ENCODE measurements around the gene LAX1.
"Not testable (repeated sequence)": the region's sequence is repeated elsewhere in the genome, so short reads cannot be mapped to it uniquely, and the experiment has no call there.

The LAX1 gene

GRCh38 chr1:203769505-203770343 lies 4.7 kb downstream of the LAX1 start:
- no peak for DNase-seq

- no peak for DNase-seq
These were observed 6.9 kb downstream of the LAX1 start for GRCh38 chr1:203771901-203772301.

- DNase-seq, result no peak
These were observed 7.9 kb downstream of the LAX1 start for GRCh38 chr1:203772836-203773235.

- DNase-seq, result no peak
These were observed 11.7 kb downstream of the LAX1 start for GRCh38 chr1:203776636-203777035.

GRCh38 chr1:203777596-203777995 lies 12.6 kb downstream of the LAX1 start:
- no peak for DNase-seq

GRCh38 chr1:203778146-203778545 lies 13.2 kb downstream of the LAX1 start:
- no peak for DNase-seq

- no peak for DNase-seq
These were observed 13.8 kb downstream of the LAX1 start for GRCh38 chr1:203778789-203779188.

- DNase-seq, result no peak
These were observed 17.0 kb downstream of the LAX1 start for GRCh38 chr1:203781962-203782361.

GRCh38 chr1:203789966-203790365 lies 25.0 kb downstream of the LAX1 start:
- no peak for DNase-seq

GRCh38 chr1:203791498-203791897 lies 26.5 kb downstream of the LAX1 start:
- DNase-seq, result no peak

GRCh38 chr1:203792486-203792885 lies 27.5 kb downstream of the LAX1 start:
- DNase-seq, result no peak

- not testable (repeated sequence) for DNase-seq
These were observed 28.6 kb downstream of the LAX1 start for GRCh38 chr1:203793561-203793960.

- DNase-seq, result no peak
These were observed 29.9 kb downstream of the LAX1 start for GRCh38 chr1:203794764-203795440.

GRCh38 chr1:203795441-203796235 lies 30.7 kb downstream of the LAX1 start, which contains the start of the genes ZBED6 and ZC3H11A:
Gene ZBED6 (plus strand): TSS chr1:203795623. CDS start chr1:203797523, 1,900 bp downstream.
Gene ZC3H11A (plus strand): TSS chr1:203795623. CDS start chr1:203817071, 21,448 bp downstream.
- peak; percentile 99 for DNase-seq

- DNase-seq, result peak; percentile 44
These were observed 31.2 kb downstream of the LAX1 start for GRCh38 chr1:203796236-203796605.

GRCh38 chr1:203797216-203797615 lies 32.2 kb downstream of the LAX1 start:
- DNase-seq, result no peak

GRCh38 chr1:203797948-203798655 lies 33.1 kb downstream of the LAX1 start:
- no peak for DNase-seq

GRCh38 chr1:203799157-203799556 lies 34.2 kb downstream of the LAX1 start:
- no peak for DNase-seq

GRCh38 chr1:203799971-203800370 lies 35.0 kb downstream of the LAX1 start:
- DNase-seq, result no peak

- DNase-seq, result no peak
These were observed 40.7 kb downstream of the LAX1 start for GRCh38 chr1:203805689-203806088.

GRCh38 chr1:203807196-203807595 lies 42.2 kb downstream of the LAX1 start:
- DNase-seq, result no peak

- DNase-seq, result no peak
These were observed 48.8 kb downstream of the LAX1 start for GRCh38 chr1:203813581-203814341.

Data from activated CD4-positive, alpha-beta T cell treated with anti-CD3 and anti-CD28 coated beads, Interleukin-2, amount 50 U/mL, for 16 hours (primary cell).